Measurements from ENCODE around the gene PKD2L1. TPM values are rescaled to one million over a fixed set of nuclear protein-coding genes. Genes with fewer than 3 reads are reported as not detected.
"Not testable (repeated sequence)": the region's sequence is repeated elsewhere in the genome, so short reads cannot be mapped to it uniquely, and the experiment has no call there.

The PKD2L1 gene
- total RNA-seq, 4 donors from 2014 or later = 0.14 to 1.9 TPM; not detected in 2

- no peak overlapping the region for H3K4me3 ChIP-seq
- intact Hi-C loops (cut with DNase I; ENCODE audit: low total_unique reads) (no loop called here), in situ Hi-C loops (cut with MboI; ENCODE audit: low pct_ligation_motif_present in 1 of 4, low pct_unique_long_range_greater_than_20kb in 1 of 4, low sequenced_read_pairs in 3 of 4) (no loop called here)
- H3K9me3 ChIP-seq = no peaks in the 10 kb centered on the region
- DNase-seq = no peak
- TF ChIP-seq CTCF (IDR thresholded peaks at IDR 0.05) = no peak
- no peak for TF ChIP-seq POLR2AphosphoS5 (IDR thresholded peaks at IDR 0.05)
- no peak for TF ChIP-seq EP300 (IDR thresholded peaks at IDR 0.05; ENCODE audit: low read depth)
- no peak for TF ChIP-seq POLR2A (IDR thresholded peaks at IDR 0.05)
- no peak overlapping the region for H3K27ac ChIP-seq
- 82 to 88% methylated on average over 1 to 3 of the region's 3 CpGs for WGBS, 2 donors (ENCODE audit: low coverage in 1 of 2)
- H3K27me3 ChIP-seq = peaks cover 53% of the 10 kb centered on the region
- H3K4me1 ChIP-seq = no peaks in the 10 kb centered on the region
- H3K36me3 ChIP-seq = no peaks in the 10 kb centered on the region
These were observed 22.3 kb downstream of the PKD2L1 start for GRCh38 chr10:100307684-100308083.

GRCh38 chr10:100306861-100307260 is 23.2 kb downstream of the PKD2L1 start:
- H3K4me1 ChIP-seq = no peaks in the 10 kb centered on the region
- WGBS, 2 donors (ENCODE audit: low coverage in 1 of 2) = 86 to 89% methylated on average over 4 to 5 of the region's 5 CpGs
- no peaks in the 10 kb centered on the region for H3K36me3 ChIP-seq
- H3K27ac ChIP-seq = no peak overlapping the region
- TF ChIP-seq POLR2AphosphoS5 (IDR thresholded peaks at IDR 0.05) = no peak
- no peak for TF ChIP-seq EP300 (IDR thresholded peaks at IDR 0.05; ENCODE audit: low read depth)
- TF ChIP-seq CTCF (IDR thresholded peaks at IDR 0.05) = no peak
- TF ChIP-seq POLR2A (IDR thresholded peaks at IDR 0.05) = no peak
- intact Hi-C loops (cut with DNase I; ENCODE audit: low total_unique reads) = no loop called here
- DNase-seq = no peak
- no peak overlapping the region for H3K4me3 ChIP-seq
- in situ Hi-C loops (cut with MboI; ENCODE audit: low pct_ligation_motif_present in 1 of 4, low pct_unique_long_range_greater_than_20kb in 1 of 4, low sequenced_read_pairs in 3 of 4) = no loop called here
- peaks cover 45% of the 10 kb centered on the region for H3K27me3 ChIP-seq
- no peaks in the 10 kb centered on the region for H3K9me3 ChIP-seq

DNA sequence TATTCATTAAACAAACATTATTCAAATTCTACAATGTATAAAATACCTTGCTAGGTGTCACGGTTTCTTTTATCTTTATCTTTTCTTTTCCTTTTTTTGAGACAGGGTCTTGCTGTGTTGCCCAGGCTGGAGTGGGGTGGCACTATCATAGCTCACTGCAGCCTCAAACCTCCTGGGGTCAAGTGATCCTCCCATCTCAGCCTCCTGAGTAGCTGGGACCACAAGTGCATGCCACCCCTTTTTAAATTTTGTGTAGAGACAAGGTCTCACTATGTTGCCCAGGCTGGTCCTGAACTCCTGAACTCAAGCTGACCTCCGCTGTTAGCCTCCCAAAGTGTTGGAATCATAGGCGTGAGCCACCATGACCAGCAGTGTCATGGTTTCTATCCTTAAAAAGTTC is 25.6 kb downstream of the PKD2L1 start:
- H3K36me3 ChIP-seq = no peaks in the 10 kb centered on the region
- no peaks in the 10 kb centered on the region for H3K4me1 ChIP-seq
- no peak overlapping the region for H3K4me3 ChIP-seq
- TF ChIP-seq POLR2AphosphoS5 (IDR thresholded peaks at IDR 0.05) (no peak), EP300 (IDR thresholded peaks at IDR 0.05; ENCODE audit: low read depth) (no peak), POLR2A (IDR thresholded peaks at IDR 0.05) (no peak), CTCF (IDR thresholded peaks at IDR 0.05) (no peak)
- H3K27me3 ChIP-seq = peaks cover 31% of the 10 kb centered on the region
- H3K27ac ChIP-seq = no peak overlapping the region
- in situ Hi-C loops (cut with MboI; ENCODE audit: low pct_ligation_motif_present in 1 of 4, low pct_unique_long_range_greater_than_20kb in 1 of 4, low sequenced_read_pairs in 3 of 4) (no loop called here), intact Hi-C loops (cut with DNase I; ENCODE audit: low total_unique reads) (no loop called here)
- no peak for DNase-seq
- H3K9me3 ChIP-seq = no peaks in the 10 kb centered on the region
- 75 to 77% methylated on average over 1 to 3 of the region's 3 CpGs for WGBS, 2 donors (ENCODE audit: low coverage in 1 of 2)

DNA sequence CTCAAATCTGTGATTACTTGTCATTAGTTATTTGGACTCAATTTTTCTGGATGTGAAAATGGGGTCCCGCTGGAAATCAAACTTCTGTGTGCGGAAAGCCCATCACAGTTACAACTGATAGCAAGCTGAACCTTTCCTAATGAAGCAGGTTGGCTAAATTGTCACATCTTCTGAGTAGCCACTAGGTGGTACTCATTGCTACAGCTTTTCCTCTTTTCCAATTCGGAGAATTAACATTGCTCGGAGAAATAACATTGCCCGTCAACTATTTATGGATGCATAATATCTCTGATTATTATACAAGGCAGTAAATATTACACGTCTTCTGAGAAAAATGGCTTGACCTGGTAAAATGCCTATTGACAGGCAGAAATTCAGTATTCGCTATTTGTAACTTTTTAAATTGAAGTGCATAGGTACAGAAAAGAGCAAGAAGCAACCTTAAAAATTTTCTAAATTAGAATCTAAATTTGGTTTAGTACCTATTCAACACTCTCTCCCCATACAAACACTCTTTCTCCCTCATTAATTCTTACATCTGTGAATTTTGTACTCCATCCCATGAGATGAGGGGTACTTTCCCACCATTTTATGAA is 26.2 kb downstream of the PKD2L1 start:
- no peak overlapping the region for H3K4me3 ChIP-seq
- no peak for DNase-seq
- H3K4me1 ChIP-seq = no peaks in the 10 kb centered on the region
- in situ Hi-C loops (cut with MboI; ENCODE audit: low pct_ligation_motif_present in 1 of 4, low pct_unique_long_range_greater_than_20kb in 1 of 4, low sequenced_read_pairs in 3 of 4) (no loop called here), intact Hi-C loops (cut with DNase I; ENCODE audit: low total_unique reads) (no loop called here)
- no peak overlapping the region for H3K27ac ChIP-seq
- peaks cover 31% of the 10 kb centered on the region for H3K27me3 ChIP-seq
- 18 to 23% methylated on average over 6 to 7 of the region's 7 CpGs for WGBS, 2 donors (ENCODE audit: low coverage in 1 of 2)
- H3K36me3 ChIP-seq = no peaks in the 10 kb centered on the region
- TF ChIP-seq POLR2A (IDR thresholded peaks at IDR 0.05) (no peak), EP300 (IDR thresholded peaks at IDR 0.05; ENCODE audit: low read depth) (no peak), CTCF (IDR thresholded peaks at IDR 0.05) (peak; percentile 37 to 50 (median 44)), POLR2AphosphoS5 (IDR thresholded peaks at IDR 0.05) (no peak)
- no peaks in the 10 kb centered on the region for H3K9me3 ChIP-seq

GRCh38 chr10:100301123-100301522 is 28.9 kb downstream of the PKD2L1 start:
- DNase-seq; H3K4me1 ChIP-seq; intact Hi-C loops (cut with DNase I; ENCODE audit: low total_unique reads); H3K9me3 ChIP-seq; H3K27ac ChIP-seq; in situ Hi-C loops (cut with MboI; ENCODE audit: low pct_ligation_motif_present in 1 of 4, low pct_unique_long_range_greater_than_20kb in 1 of 4, low sequenced_read_pairs in 3 of 4); H3K36me3 ChIP-seq; H3K4me3 ChIP-seq: not testable (repeated sequence)
- 60 to 66% methylated on average over 1 to 5 of the region's 5 CpGs for WGBS, 2 donors (ENCODE audit: low coverage in 1 of 2)
- peaks cover 39% of the 10 kb centered on the region for H3K27me3 ChIP-seq
